ENCODE data around the gene PRICKLE2.

PRICKLE2 gene

DNA sequence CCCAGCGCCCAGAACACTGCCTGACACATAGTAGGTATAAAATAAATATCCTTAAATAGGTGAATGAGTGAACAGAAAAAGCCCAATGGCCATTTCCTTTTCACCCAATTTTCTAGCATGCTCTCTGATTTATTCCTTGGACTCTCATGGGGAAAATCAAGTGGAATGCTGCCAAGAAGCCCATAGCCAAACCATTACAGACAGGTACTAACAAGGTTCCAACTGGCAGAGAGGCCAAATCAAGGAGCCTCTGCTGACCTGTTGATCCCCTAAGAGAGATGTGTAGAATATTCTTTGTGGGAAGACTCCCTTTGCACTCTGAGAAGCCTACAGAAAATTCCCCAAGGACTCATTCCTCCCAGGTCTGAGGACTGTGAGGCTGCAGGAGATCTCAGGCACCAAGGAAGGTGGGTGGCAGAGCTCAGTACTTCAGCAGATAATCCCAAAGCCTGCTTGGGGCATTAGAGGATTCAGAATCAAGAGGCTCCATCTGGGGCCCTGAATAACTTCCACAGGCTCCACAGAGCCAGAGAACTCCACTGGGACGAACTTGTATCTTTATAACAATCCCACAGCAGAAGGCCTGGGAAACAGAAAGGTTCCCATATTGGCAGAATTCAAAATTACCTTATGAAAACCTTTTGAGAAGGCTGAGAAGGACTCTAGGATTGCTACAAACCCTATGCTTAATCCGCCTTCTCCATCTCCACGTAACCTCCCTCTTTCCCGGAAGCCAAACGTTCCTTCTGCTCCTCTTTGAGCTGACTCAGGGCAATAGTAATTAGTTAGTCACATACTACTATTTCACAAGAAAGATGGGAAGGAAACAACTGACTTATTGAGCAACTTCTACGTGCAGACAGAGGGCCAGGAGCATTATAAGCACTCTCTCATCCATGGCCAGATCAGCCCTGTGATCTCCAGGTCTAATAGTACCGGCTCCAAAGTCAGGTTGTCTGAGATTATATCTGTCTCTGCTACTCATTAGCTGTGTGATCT lies 34.5 kb downstream of the PRICKLE2 start:
- no peak for DNase-seq (ENCODE audit: low read depth, low spot score)

DNA sequence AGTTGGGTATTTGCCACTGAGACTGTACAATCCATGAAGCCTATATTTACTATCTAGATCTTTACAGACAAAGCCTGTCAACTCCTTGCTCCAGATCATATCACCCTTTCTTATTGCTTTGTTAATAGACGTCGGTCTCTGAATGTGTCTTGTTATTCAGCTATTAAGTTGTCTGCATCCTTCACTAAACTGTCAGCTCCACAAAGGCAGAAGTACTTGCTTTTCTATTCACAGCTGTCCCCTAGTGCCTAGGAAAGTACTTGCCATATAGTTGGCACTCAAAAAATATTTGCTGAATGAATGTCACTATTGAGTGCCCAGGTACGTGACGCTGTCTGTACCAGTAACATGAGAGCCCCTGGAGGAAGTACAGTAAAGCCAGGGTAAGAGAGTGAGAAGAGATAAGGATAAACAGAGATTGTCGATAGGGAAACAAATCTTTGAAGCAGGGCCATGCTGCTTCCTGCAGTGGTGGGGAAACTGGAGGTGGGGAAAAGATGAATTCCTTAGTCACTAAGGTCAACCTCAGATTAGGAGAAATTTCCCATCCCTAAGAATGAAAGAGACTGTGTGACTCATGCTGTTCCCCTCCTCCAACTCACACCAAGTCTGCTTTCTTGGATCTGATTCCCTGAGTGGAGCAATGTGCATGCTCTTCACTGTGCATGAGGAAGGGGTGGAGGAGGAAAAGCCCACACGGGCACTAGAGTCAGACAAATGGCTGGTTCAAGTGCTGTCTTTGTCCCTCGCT lies 36.3 kb downstream of the PRICKLE2 start:
- no peak for DNase-seq (ENCODE audit: low read depth, low spot score)

DNA sequence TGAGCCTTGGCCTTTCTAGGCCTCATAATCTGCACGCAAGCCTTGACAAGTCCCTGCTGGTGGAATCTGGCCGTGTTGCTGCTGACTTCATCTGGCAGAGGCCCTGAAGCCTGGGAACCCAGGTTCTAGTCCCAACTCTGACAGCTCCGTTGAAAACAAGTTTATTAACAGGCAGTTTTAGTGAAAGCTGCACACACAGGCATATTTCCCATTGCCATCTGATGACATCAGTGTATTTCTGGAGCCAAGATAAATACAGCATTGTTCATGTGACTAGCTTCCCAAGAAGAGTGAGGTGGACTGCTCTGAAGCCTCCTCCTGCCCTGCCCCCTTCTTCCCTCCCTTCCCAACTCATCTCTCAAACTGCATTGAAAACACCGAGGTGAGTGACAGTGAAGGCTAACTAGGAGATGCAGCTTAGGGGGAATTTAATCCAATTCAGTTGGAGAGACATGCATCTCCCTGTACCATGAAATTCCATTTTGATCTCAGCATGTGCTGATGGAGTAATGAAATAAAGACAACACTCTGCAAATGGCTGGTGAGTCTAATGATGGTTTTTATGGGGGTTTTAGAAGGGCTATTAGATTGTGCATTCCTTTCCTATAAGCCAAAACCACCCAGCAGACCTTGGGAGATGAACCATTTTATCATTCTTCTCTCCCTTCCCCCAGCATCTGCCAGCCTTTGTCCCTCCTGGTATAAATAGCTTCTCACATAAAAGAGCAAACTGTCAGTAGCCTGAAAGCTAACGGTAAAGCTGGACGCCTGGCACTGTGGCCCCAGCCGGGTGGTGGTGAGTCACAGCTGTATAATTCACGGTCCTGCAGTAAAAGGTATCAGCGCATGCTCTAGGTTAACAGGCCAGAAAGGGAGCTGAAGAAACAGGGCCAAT lies 38.0 kb downstream of the PRICKLE2 start:
- DNase-seq (ENCODE audit: low read depth, low spot score): peak; percentile 86

DNA sequence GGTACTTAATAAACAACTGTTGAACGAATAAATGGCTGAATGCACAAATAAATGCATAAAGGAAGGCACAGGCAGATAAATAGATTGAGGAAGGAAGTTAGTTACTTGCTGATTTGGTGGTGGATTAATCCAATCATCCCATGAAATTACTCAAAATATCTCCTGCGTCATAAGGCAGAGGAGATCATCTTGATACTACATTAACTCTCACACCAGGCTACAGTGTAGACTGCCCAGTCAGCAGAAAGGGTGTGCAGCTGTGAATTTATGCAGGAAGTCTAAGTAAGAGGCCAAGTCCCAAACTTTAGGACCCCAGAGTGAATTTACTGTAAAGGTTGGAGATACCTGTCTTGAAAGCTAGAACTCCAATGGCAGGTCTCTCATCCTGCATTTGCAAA lies 38.6 kb downstream of the PRICKLE2 start:
- no peak for DNase-seq (ENCODE audit: low read depth, low spot score)

DNA sequence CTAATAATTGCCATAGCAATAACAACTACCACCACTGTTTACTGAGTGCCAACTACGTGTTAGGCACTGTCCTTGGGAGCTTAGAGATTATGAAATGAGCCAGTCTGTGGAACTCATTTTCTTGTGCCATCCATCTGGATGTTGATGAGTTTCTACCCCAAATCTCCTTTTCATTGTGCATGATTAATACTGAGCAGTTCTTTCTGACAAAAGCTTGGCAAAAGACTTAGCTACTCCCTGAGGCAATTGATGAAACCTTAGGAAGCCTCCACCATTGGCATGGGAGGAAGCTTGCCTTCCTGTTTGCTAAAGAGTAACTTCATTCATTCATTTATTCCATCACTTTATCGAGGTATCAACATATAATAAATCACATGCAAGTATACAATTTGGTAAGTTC lies 39.8 kb downstream of the PRICKLE2 start:
- no peak for DNase-seq (ENCODE audit: low read depth, low spot score)

DNA sequence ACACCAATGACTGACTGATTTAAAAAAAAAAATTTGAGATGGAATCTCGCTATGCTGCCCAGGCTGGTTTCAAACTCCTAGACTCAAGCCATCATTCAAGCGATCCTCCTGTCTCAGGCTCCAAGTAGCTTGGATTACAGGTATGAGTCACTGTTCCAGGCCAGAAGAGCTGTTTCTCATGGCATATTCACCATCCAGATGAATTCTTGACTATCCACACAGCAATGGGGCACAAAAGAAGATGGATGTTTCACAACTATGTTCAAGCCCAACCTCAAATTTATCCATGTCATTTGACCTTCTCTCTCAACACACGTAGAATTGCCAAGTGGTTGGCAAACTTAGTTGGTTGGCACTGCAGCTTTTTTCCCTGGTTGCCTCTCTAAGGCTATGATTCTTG lies 40.6 kb downstream of the PRICKLE2 start:
- DNase-seq (ENCODE audit: low read depth, low spot score): no peak

DNA sequence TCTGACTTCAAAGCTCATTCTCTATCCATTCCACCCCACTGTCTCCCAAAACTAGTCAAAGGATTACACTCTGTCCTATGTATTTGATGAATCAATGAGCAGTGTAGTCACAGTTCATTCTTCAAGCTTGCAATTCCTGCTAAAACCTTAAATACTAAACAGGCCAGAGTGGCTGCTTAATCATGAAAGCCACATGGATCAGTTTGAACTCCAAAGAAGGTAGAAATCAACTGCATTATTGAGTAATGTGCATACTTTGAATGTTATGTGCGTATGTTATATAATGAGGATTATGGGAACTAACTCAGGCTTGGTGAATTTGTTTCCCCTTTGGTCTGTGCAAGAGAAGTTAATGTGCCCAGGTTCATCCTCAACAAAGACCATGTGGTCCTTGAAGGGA lies 45.4 kb downstream of the PRICKLE2 start:
- DNase-seq (ENCODE audit: low read depth, low spot score): no peak

DNA sequence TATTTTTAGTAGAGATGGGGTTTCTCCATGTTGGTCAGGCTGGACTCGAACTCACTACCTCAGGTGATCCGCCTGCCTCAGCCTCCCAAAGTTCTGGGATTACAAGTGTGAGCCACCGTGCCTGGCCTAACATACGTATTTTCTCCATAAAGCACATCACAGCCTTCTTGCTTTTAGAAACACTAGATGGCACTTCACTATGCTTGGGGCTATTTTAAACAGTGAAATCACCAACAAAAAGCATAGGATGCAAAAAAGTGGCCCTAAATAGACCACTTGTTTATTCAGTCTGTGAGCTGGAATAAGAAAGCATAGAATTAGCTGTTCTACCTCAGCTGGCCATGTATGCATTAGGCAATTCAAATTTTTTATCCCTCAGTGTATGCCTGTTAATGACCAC lies 46.0 kb downstream of the PRICKLE2 start:
- no peak for DNase-seq (ENCODE audit: low read depth, low spot score)

DNA sequence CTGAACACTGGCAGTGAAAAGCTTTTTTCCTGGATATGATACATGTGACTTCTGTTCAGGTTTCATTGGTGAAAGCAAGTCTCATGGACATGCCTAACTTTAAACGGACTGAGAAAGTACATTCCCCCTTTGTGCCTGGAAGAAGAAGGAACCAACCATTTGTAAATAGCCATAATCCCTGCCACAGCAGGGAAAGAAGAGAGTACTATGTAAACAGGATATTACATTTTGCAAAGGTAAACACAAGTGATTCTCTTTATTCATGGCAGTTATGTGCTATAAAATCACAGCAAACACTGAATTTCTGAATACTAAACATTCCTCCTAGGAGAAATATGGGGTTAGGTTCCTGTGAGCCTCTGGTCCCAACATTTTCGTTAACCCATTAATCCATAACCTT lies 46.8 kb downstream of the PRICKLE2 start:
- DNase-seq (ENCODE audit: low read depth, low spot score): no peak

DNA sequence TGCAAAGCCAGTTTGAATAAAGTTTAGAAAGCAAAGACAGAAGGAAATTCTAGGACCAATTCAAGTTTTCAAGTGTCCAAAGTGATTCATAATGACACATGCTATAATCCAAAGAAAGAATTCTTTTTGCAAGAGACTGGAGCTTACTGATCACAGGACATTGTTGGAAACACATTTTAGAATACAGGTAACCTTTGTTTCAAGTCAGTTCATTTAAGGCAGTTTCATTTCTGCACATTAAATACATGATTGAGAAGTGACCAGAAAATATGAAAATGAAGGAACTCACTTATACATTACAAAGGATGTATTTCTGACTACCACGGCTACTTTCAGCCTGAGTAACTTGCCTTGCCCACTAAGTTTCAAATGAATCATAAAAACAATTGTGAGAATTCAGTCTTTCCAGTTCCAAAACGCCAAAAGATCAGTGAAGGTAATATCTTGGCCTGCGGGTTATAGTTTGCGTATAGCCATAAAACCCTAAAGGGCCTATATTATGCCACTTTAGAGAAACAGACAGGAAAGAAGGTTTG lies 48.7 kb downstream of the PRICKLE2 start:
- DNase-seq (ENCODE audit: low read depth, low spot score): no peak

DNA sequence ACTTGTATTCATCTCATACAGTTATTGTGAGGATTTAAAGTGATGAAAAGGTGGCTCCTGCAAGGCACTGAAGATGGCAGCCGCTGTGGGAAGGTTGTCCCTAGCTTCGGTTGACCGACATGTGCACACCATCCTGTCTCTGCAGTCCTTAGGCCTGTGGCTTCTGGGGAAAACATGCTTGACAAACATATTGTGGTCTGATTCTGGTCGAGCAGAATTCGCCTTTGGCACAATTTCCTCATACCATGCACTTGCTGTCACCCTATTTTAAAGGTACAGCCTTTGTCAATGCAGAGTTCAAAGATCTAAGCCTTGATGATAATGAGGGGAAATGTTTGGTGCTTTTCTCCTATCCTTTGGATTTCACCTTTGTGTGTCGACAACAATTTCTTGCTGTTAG lies 50.9 kb downstream of the PRICKLE2 start:
- DNase-seq (ENCODE audit: low read depth, low spot score): no peak

DNA sequence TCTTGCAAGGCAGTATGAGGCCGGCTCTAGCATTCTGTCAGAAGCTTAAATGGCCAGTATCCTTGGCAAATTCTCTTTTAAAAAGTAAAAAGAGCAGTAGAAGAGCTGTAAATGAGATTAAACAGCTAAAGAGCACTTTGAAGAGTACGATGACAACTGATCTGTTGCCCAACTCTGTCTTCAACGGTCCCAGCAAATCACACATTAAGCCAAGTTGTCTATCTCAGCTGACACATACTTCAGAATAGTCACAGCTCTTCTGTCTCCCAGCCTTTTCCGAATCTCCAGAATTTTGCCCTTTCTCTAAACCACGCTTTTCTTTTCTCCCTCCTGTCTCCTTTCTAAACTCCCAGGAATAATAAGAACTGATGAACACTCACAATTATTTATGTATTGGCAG lies 51.7 kb downstream of the PRICKLE2 start:
- no peak for DNase-seq (ENCODE audit: low read depth, low spot score)

DNA sequence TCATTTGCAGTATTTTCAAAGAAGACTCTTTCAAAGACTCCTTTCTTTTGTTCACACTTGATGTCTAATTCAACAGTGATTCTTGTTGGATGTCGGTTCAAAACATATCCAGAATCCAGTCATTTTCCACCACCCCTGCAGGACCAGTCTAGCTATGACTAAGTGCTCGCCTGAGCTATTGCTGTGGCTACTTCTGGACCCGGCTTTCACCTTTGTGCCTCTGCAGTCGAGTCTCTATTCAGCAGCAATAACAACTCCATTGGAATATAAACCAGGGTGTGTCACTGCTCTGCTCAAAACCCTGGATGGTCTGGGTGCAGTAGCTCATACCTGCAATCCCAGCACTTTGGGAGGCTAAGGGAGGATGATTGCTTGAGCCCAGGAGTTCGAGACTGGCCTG lies 55.0 kb downstream of the PRICKLE2 start:
- no peak for DNase-seq (ENCODE audit: low read depth, low spot score)

DNA sequence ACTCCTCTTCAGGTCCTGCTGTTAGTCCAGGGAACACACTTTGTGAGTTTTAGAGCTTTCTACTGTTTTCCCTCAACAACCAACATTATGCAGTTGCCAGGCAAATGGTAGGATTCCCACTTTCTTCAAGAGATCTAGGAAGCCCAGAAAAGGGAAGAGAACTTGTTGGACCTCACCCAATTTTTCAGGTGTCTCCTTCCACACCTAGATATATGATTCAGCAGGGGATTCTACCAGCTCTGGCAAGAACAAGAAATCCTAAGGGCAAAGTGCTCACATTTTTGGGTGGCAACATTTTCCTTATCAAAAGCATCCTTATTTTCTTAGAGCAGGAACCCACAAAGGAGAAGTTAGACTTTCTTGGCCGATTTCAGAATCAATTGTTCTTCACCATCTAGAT lies 57.4 kb downstream of the PRICKLE2 start:
- DNase-seq (ENCODE audit: low read depth, low spot score): no peak

DNA sequence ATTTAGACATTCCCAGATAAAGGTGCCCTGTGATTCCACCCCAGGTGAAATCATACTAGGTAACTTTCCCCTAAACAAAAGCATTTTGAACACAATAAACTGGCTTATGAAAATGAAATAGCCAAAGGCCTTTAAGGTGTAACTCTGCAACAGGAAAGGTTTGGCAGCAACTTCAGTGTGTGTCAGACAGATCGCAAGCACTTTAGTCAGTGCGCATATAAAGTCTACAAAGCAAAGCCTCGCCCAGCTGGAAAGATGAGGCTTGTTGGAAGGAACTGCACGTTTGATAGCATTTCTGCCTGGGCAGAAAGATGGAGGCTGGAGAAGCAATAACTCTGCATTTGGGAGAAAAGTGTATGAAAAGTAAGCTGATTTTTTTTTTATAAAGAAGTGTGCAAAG lies 57.9 kb downstream of the PRICKLE2 start:
- no peak for DNase-seq (ENCODE audit: low read depth, low spot score)

DNA sequence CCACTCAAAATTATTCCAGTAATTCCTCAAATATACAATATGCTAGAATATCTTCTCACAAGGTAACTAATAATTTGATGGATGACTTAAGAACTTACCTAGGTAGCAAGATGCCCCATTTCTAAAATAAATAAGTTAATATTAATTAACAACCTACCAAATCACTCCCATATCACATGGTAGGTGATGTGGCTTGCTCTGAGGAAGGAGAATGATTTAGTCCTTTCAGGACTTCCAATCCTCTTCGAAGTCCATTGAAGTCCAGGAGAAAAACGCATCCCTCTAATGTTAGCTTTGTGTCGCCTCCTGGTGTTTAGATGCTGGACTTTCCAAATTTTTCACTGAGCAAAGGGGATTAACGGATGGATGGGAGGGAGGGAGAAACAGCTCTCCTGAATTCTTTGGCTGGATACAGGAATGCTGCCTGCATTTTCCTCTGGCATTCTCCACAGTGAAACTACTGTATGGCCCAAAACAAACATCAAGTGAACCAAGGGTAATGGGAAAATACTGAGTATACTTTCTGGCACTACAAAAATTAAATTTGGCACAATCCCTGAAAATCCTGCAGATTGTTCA lies 58.6 kb downstream of the PRICKLE2 start:
- no peak for DNase-seq (ENCODE audit: low read depth, low spot score)

DNA sequence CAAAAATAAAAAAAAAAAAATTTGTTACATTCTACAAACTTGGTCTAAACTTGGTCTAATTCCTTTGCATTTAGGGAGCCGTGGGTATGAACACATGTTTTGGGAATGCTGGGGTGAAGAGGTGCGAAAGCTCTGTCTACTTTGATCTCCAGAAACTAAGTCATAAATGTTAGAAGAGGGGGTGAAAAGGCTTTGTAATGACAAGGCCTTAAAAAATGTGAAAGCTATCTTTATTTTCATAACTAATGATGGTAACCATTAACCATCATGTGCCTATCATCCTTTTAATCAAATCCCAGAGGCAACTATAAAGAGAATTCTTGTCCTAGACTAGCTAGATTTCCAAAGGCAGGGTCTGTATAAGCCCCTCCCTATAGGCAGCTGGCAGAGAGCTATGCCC lies 60.9 kb downstream of the PRICKLE2 start:
- no peak for DNase-seq (ENCODE audit: low read depth, low spot score)

DNA sequence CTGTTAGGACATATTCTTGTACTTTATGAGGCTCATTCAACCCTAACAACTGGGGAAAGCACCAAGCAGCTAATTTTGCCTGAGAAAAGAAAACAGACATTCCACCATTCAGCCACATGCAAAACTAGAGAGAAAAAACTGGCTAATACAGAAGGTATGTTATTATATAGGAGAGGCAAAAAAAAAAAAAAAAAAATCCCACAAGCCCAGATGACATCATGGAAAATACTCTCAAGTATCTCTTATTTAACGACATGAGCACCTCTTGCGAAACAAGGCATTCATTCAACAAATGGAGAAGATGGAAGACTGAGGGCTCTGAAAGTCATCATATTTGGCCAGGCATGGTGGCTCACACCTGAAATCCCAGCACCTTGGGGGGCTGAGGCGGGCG lies 61.5 kb downstream of the PRICKLE2 start:
- DNase-seq (ENCODE audit: low read depth, low spot score): no peak

DNA sequence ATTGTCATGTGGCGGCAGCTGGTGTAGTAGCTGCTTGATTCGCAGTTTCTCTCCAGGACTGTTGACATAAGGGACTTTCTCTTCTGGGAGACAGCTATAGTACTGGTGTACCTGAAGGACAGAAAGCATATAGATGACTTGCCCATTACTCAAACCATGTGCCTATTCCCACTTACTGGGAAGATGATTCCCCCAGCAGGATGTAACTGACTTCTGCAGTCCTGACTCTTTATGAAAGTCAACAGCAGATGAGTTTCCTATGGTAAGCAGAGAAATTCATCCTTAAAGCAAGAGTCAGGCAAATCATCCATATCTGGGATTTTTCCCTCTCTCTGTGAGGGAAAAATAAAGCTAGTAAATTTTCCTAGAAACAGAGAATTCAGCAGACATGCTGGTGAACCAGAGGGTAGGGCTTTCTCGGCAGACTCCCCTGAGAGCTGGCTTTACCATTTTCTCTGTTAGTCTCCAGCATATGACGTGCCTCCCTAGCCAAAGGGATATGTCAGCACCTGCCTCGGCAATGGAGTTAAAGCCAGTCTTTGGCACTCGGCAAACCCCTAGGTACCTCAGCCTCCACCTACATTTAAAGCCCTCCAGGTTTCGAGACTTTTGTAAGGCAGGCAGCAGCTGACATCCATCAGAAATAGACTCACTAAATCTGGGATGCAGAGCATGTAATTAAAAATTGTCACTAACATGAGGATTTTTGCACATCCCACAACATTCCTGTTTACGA lies 62.1 kb downstream of the PRICKLE2 start:
- DNase-seq (ENCODE audit: low read depth, low spot score): no peak

DNA sequence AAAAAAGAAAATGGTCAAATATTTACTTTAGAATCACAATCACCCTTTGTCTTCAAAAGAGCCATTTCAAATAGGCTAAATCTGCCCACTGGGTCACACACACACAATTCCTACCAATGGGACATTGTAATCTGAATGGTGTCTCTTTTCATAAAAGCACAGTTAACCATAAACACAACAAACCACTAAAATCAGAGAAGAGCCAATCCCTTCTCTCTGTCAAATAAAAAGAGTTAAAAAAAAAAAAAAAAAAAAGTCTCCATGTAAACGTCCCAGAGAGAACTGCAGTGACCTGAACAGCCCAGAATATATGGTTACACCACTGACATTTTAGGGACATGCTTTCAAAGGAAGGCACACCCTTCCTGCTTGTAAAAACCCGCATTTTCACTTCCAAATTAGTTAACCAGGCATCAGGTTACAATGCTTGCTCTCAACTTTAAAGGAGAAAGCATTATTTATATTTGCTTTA lies 63.7 kb downstream of the PRICKLE2 start:
- no peak for DNase-seq (ENCODE audit: low read depth, low spot score)
